Activated CD8-positive, alpha-beta memory T cell treated with anti-CD3 and anti-CD28 coated beads for 36 hours (primary cell): Measurements from ENCODE around the gene MOB2. TPM values are rescaled to one million over a fixed set of nuclear protein-coding genes. Genes with fewer than 3 reads are reported as not detected.

ENCODE experiments used
- CTCF ChIA-PET: fragments of 350-600 bp; sonication (Branson Sonifier 250); formaldehyde crosslinking; loops from one replicate; lab custom pipeline; 2021; ENCODE audit warnings: antibody characterized with exemption; lab: Charles Lee
- POLR2A ChIA-PET: fragments of 350-600 bp; sonication (Branson Sonifier 250); formaldehyde crosslinking; loops from one replicate; lab custom pipeline; 2021; ENCODE audit warnings: antibody characterized with exemption; lab: Charles Lee
- total RNA-seq, 2 experiments: library from RNA; stranded (reverse); gene quantifications; one replicate each; pipeline ENCODE4 v1.2.3, GENCODE V29; 2021

Gene MOB2
- total RNA-seq, 2 experiments from 2014 or later, result 19.5 to 22.0 TPM

- ChIA-PET CTCF (interaction anchor here (0.6 kb wide), 1 partner anchor 28 kb away, joined by 4 read pairs; no protein-coding TSS in a partner anchor), POLR2A (no interaction called here)
Measured at GRCh38 chr11:1463056-1463455, 23.5 kb downstream of the MOB2 start.

GRCh38 chr11:1462698-1462975 is 23.9 kb downstream of the MOB2 start:
- CTCF ChIA-PET, result interaction anchor here (0.6 kb wide), 1 partner anchor 28 kb away, joined by 4 read pairs; no protein-coding TSS in a partner anchor

GRCh38 chr11:1461826-1462697 is 24.5 kb downstream of the MOB2 start:
- POLR2A ChIA-PET, result no interaction called here
- CTCF ChIA-PET, result interaction anchor here (0.6 kb wide), 1 partner anchor 29 kb away, joined by 4 read pairs; no protein-coding TSS in a partner anchor

More at GRCh38 chr11:1462698-1462975, 23.9 kb downstream of the MOB2 start:
- POLR2A ChIA-PET, result no interaction called here

- POLR2A ChIA-PET, result no interaction called here
- CTCF ChIA-PET, result no interaction called here
Measured at GRCh38 chr11:1460986-1461825, 25.4 kb downstream of the MOB2 start.

GRCh38 chr11:1460396-1460985 is 26.1 kb downstream of the MOB2 start:
- ChIA-PET CTCF (no interaction called here), POLR2A (no interaction called here)

- CTCF ChIA-PET, result no interaction called here
- POLR2A ChIA-PET, result interaction anchor here (0.6 kb wide), 1 partner anchor 575 kb away, joined by 3 read pairs; no protein-coding TSS in a partner anchor
Measured at GRCh38 chr11:1459764-1460395, 26.7 kb downstream of the MOB2 start.

- ChIA-PET POLR2A (no interaction called here), CTCF (no interaction called here)
Measured at GRCh38 chr11:1459219-1459575, 27.4 kb downstream of the MOB2 start.

- CTCF ChIA-PET, result no interaction called here
- POLR2A ChIA-PET, result no interaction called here
Measured at GRCh38 chr11:1458340-1459218, 28.0 kb downstream of the MOB2 start.

GRCh38 chr11:1457856-1458255 is 28.7 kb downstream of the MOB2 start:
- ChIA-PET POLR2A (no interaction called here), CTCF (no interaction called here)

- ChIA-PET POLR2A (no interaction called here), CTCF (no interaction called here)
Measured at GRCh38 chr11:1457326-1457680, 29.3 kb downstream of the MOB2 start.

- ChIA-PET CTCF (no interaction called here), POLR2A (no interaction called here)
Measured at GRCh38 chr11:1456596-1457325, 29.8 kb downstream of the MOB2 start.

GRCh38 chr11:1456176-1456575 is 30.4 kb downstream of the MOB2 start:
- CTCF ChIA-PET, result no interaction called here
- POLR2A ChIA-PET, result no interaction called here

GRCh38 chr11:1455763-1456060 is 30.9 kb downstream of the MOB2 start:
- ChIA-PET CTCF (no interaction called here), POLR2A (no interaction called here)

GRCh38 chr11:1455032-1455762 is 31.4 kb downstream of the MOB2 start:
- ChIA-PET CTCF (no interaction called here), POLR2A (no interaction called here)

- ChIA-PET CTCF (no interaction called here), POLR2A (no interaction called here)
Measured at GRCh38 chr11:1454576-1454975, 32.0 kb downstream of the MOB2 start.

GRCh38 chr11:1453611-1454034 is 33.0 kb downstream of the MOB2 start:
- ChIA-PET POLR2A (no interaction called here), CTCF (no interaction called here)

GRCh38 chr11:1452744-1453143 is 33.8 kb downstream of the MOB2 start:
- CTCF ChIA-PET, result no interaction called here

More at GRCh38 chr11:1452744-1453143, 33.8 kb downstream of the MOB2 start:
- POLR2A ChIA-PET, result no interaction called here
